Germinal center (tissue), 1 donor: ENCODE data around the gene NACAD.
A peak's percentile ranks its signal among the peaks of the same experiment; 100 is the strongest.

ENCODE experiments used
- DNase-seq: peaks from one replicate; pipeline ENCODE4 v3.0.0; 2012; ENCODE audit warnings: mixed read lengths, low spot score

Gene NACAD

GRCh38 chr7:45092100-45092930 lies 3.5 kb upstream of the NACAD start:
- no peak for DNase-seq

GRCh38 chr7:45089341-45089891 lies 647 bp upstream of the NACAD start:
- peak; percentile 56 for DNase-seq

GRCh38 chr7:45088146-45088701 lies 545 bp downstream of the NACAD start:
- no peak for DNase-seq

- no peak for DNase-seq
Observed at GRCh38 chr7:45087301-45088145, 1.2 kb downstream of the NACAD start.

- no peak for DNase-seq
Observed at GRCh38 chr7:45086331-45087065, 2.3 kb downstream of the NACAD start.

- no peak for DNase-seq
Observed at GRCh38 chr7:45085619-45086200, 3.1 kb downstream of the NACAD start.

GRCh38 chr7:45084901-45085618 lies 3.7 kb downstream of the NACAD start:
- no peak for DNase-seq

GRCh38 chr7:45084336-45084735 lies 4.4 kb downstream of the NACAD start:
- DNase-seq = no peak

- DNase-seq = no peak
Observed at GRCh38 chr7:45082831-45083331, 5.9 kb downstream of the NACAD start.

GRCh38 chr7:45082031-45082830 lies 6.5 kb downstream of the NACAD start:
- DNase-seq = no peak

GRCh38 chr7:45081670-45081974 lies 7.1 kb downstream of the NACAD start:
- no peak for DNase-seq

- no peak for DNase-seq
Observed at GRCh38 chr7:45080958-45081669, 7.7 kb downstream of the NACAD start.

- DNase-seq = no peak
Observed at GRCh38 chr7:45080265-45080957, 8.4 kb downstream of the NACAD start.

GRCh38 chr7:45078125-45078681 lies 10.6 kb downstream of the NACAD start:
- DNase-seq = no peak

GRCh38 chr7:45077579-45077978 lies 11.2 kb downstream of the NACAD start:
- DNase-seq = no peak

GRCh38 chr7:45076946-45077345 lies 11.8 kb downstream of the NACAD start:
- no peak for DNase-seq

- no peak for DNase-seq
Observed at GRCh38 chr7:45075871-45076796, 12.6 kb downstream of the NACAD start.
